DLD1 (cell line): ENCODE data around the gene GINS2.

Source experiments
- in situ Hi-C: cut with HindIII; loops from 2 replicates; pipeline ENCODE4 v1.10.0; 2017; ENCODE audit warnings: low sequenced_read_pairs

The GINS2 gene

DNA sequence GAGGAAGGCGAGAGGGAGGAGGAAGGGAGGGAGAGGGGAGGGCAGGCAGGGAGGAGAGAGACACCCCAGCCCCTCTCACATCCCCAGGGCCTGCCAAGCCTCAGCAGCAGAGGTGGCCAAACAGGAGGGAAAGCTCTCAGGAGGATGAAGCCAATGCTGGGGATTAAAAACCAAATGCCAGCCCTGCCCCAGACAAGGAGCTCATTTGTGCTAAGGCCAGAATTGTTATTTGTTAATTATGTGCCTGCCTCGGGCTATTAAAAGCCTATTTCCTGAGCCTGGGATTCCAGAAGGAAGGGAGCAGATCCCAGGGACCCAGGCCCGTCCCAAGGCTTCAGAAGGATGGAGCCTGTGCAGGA is 27.9 kb upstream of the GINS2 start:
- in situ Hi-C loops, result no loop called here

DNA sequence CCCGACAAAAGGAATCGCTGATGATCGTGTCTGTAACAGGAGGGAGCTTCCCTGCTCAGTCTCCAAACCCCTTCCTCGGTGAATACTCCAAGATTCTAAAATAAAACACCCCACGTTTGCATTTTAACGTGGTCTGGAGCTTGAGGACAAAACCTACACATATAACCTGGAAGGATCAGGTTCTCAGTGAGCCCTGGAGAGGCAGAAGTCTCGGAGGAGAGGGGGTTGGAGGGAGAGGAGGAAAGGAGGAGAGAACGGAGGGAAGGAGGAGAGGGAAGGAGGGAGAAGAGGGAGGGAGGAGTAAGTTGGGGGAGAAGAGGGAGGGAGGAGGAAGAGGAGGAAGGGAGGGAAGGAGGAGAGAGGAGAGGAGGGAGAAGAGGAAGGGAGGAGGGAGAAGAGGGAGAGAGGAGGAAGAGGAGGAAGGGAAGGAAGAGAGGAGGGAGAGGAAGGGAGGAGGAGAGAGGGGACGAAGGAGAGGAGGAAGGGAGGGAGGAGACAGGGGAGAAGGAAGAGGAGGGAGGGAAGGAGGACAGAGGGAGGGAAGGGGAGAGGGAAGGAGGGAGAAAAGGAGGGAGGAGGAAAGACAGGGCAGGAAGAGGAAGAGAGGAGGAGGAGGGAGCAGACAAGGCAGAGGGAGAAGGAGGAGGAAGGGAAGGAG is 27.4 kb upstream of the GINS2 start:
- in situ Hi-C loops, result no loop called here

DNA sequence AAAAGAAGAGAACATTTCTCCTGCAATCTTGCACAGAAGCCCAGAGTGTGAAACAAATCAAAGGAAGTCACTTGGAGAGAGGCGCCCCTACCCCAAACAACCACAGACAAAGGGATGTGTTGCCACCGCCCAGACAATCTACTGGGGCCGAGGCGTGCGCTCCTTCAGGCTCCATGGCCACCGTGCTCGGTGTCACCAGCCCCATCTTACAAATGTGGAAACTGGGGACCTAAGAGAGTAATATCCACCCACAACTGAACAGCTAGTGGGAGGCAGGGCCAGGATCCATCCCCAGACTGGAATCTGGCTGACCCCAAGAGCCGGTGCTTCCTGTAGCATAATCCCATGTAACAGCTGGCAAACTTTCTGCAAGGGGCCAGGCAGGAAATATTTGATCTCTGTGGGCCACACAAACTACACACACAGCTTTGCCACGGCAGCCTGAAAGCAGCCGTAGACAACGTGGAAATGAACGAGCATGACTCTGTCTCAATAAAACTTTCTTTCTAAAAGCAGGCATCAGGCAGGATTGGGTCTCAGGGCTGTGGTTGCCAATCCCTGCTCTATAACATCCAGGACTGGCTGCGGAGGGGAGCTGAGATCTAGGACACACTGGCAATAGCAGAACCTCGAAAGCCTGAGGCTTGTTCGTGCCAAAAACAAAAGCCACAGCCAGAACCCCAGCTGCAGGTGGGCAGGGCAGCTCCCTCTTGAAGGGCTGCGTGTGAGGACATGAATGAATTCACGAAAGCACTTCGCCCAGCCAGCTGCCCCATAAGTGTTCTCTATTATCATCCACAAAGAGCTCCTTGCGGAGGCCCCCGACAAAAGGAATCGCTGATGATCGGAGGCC is 26.6 kb upstream of the GINS2 start:
- in situ Hi-C loops, result no loop called here

DNA sequence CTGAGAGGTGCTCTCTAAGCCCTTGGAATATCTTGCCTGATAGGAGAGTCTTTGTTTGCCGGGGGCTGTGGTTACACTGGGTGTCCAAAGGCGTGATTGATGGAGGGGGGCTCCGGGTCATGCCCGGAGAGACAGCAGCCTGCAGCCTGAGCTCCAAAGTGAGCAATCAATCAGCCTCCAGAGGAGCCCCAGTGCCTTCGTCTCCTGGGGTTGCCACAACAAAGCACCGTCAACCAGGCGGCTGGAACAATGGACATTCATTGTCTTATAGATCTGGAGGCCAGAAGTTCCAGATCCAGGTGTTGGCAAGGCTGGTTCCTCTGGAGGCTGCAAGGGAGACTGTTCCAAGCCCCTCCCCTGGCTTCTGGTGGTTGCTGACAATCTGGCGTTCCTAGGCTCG is 24.0 kb upstream of the GINS2 start:
- in situ Hi-C loops, result no loop called here

DNA sequence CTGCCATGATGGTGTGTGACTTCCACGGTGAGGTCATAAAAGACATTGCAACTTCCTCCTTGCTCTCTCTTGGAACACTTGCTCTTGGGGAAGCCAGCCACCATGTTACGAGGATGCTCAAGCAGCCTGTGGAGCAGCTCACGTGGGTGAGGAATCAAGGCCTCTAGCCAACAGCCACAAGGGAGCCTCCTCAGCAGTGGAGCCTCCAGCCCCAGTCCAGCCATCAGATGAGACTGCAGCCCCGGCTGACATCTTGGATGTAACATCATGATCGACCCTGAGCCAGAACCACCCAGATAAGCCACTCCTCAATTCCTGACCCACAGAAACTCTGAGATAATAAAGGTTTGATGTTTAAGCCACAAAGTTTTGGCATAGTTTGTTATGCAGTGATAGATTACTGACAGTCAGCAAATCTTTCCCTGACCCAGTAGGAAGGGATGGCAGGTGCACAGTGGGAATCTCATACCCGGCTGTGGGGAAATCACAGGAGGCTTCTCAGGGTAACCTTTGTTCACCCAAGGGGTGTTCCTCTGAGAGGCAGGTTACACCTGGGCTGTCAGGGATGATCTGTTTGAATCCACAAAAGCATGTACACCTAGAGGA is 23.3 kb upstream of the GINS2 start:
- in situ Hi-C loops, result no loop called here

DNA sequence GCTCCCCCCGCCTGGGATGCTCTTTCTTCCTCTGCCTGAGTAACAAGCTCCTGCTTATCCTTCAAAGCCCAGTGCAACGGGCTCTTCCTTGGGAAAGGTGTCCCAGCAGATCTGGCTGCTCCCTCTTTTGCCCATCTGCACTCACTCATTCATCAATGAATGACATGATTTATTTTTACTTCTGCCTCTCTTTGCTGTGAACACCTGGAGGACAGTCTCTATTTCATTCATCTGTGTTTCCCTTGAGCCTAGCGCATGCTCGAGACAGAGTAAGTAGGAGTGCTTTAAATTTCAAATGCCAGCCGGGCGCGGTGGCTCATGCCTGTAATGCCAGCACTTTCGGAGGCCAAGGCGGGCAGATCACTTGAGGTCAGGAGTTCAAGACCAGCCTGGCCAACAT is 22.0 kb upstream of the GINS2 start:
- in situ Hi-C loops, result no loop called here

DNA sequence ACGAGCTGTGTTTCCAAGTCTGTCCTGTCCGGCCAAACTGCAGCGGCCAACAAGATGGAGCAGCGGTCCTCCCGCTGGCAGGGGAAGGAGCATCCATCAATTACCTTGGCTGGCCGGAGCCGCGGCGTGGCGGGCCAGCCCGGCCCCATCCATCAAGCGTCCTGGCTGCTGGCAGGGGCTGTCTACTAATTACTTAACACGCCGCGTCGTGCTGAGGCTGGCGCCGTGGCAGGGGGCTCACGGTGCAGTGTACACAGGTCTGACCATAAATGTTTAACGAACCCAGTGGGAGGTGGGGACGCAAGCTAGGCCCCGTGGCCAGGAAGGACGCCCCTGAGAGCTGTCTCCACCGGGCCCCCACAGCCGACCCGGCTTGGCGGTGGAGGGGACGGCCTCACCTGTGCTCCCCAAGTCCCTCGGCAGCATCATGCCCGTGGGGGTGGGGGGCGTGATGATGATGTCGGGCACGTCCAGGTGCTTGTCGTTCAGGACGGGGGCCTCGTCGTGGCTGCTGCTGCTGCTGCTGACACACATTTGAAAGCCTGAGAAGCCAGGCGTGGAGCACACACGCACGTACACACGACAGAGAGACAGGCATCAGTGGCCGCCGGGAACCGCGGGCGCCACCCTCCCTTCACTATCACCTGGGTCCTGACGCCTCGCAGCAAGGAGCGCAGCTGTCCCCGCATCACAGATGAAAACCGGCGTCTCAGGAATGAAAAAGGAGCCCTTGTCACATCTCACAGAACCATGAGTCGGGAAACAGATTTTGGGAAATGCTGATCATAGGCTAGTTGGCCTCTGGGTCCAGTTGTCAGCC is 21.2 kb upstream of the GINS2 start:
- in situ Hi-C loops, result no loop called here

DNA sequence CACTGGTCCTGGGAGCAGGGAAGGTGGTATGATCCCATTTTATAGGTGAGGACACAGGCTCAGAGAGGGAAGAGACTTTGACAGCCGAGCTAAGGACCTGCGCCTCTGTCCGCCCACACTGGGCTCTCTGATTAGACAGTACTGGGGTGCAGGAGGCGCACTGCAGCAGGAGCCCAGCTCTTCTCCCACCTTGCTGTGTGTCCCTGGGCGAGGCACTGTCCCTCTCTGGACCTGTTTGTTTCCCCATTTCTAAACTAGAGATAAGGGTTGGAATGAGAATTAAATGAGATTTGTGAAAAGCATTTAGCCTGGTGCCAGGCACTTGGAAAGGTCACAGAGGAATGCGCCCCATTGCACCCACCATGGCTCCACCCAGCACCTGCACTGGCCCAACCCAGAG is 19.6 kb upstream of the GINS2 start:
- in situ Hi-C loops, result no loop called here

DNA sequence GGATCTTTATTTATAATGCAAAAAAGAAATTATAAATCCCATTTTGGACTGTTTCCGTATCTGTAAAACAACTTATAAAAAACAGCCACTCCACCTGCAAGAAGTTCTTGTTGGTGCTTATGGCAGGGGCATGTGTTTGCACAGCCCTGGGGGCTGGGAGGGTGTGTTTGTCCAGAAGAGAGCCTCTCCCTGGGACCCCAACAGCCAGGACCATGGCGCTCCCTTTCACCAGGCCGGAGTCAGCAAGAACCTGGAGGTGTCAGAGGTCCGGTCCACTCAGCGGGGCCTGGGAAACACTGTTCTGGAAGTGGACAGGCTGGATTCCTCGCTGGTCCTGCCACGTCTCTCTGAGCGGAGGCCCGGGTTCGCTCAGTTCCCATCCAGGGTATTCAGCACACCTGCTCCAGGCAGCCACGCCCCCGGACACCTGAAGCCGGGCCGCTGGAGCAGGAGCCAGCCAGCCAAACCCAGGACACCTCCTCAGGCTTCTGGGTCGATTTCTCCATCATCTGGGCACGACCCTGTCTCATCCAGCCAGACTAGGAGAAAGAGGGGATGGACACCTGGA is 18.9 kb upstream of the GINS2 start:
- in situ Hi-C loops, result no loop called here

DNA sequence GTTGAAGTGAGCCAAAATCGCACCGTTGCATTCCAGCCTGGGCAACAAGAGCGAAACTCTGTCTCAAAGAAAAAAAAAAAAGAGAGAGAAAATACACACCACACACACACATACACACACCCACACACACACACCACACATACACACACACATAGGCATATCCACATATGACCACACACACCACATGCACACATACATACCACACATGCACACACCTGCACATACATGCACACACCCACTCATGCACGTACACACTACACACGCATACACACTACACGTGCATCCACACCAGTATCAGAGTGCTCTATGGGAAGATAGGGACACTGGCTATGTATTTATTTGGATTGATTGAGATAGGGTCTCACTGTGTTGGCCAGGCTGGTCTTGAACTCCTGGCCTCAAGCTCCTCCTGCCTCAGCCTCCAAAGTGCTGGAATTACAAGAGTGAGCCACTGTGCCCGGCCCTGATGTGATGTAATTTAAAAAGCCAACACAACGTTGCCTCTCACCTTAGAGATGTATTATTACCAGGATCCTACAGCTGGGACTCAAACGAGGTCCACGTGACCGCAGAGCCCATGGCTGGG is 17.8 kb upstream of the GINS2 start:
- in situ Hi-C loops, result no loop called here

DNA sequence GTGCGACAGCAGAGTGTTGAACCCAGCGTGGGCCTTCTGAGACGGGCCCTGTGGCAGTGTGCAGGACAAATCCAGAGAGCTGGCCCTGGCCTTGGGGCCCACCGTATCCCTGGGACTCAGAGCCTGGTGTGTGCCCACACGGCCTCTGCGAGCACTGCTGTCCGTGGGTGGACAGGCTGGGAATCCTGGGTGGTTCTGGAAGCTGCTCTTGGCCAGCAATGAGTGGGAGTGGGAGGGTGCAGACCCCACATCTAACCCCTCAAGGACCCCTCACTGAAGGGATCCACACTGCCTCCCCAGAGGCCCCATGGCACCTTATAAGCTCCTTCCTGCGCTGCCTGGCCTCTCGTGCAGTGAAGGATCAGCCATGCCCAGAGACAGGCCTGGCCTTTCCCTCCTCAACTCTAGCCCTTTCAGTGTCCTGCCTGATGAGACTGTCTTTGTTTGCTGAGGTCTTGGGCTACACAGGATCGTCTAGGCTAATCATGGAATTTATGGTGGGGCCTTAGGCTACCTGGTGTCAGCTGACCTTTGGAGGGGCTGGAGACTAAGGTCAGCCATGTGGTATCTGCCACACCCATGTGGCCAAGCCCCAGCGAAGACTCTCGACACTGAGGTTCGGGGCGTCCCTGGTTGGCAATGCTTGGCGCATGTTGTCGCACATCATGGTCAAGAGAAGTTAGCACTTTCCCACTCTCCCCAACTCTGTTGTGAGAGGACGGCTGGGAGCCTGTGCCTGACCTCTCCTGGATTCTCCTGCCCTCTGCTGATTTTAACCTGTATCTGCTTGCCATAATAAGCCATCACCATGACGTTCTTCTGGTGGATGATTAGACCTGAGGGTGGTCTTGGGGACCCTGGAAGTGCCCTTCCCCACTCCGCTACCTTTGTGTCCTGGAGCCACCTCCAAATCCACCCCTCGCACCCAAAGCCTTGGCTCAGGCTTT is 16.4 kb upstream of the GINS2 start:
- in situ Hi-C loops, result no loop called here

DNA sequence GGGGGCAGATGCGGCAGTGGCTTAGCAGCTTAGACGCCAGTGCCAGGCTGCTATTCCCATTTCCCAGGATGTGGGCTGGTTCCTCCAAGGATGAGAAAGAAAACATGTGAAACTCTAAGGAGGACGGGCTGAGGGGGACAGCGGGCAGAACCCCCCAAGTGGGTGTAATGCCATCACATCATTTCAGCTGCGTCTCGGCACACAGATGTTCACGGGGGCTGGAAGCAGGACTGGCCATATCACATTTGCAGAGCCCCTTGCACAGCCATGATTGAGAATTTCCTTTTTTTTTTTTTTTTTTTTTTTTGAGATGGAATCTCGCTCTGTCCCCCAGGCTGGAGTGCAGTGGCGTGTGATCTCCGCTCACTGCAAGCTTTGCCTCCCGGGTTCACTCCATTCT is 15.3 kb upstream of the GINS2 start:
- in situ Hi-C loops, result no loop called here

DNA sequence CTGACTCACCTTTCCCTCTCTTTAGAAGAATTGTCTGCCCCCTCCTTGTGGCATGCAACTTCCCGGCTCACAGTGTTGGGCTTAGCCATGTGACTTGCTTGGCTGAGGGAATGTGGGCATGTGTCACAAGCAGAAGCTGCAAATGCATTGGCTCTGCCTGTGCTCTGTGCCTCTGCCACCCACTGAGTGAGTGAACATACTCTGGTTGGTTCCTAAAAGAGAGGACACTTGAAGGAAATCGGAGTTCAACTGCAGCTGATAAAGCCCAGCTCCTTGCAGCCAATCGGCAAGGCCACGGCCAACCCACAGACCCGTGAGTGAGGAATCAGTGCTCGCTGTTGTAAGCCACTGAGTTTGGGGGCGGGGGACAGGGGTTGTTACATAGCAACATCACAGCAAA is 10.9 kb upstream of the GINS2 start:
- in situ Hi-C loops, result no loop called here

DNA sequence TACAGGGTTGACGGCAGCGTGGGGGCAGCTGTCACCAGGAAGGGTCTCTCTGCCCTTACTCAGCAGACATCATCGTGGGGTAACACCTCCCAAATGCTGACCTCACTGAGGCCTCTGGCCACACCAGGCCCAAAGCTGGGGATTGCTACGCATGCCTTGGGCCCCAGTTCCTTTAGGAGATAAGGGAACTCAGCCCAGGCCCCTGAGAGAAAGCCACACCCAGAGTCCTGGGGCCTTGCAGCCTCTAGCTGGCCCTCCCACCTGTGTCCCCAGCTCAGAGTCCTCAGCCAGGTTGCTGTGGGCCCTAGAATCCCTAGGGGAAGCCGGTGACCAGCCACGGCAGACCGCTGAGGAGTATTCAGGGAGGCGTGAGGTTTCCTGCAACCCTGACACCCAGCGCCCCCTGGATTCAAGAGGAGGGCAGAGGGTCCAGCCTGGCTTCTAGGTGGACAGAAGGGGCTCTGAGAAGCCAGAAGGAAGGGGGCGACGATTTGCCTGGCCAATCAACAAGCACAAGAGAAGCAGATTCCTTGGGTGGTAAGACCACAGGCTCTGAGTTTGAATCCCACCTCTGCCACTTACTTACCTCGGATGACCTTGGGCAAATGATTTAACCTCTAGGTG is 10.3 kb upstream of the GINS2 start:
- in situ Hi-C loops, result no loop called here

DNA sequence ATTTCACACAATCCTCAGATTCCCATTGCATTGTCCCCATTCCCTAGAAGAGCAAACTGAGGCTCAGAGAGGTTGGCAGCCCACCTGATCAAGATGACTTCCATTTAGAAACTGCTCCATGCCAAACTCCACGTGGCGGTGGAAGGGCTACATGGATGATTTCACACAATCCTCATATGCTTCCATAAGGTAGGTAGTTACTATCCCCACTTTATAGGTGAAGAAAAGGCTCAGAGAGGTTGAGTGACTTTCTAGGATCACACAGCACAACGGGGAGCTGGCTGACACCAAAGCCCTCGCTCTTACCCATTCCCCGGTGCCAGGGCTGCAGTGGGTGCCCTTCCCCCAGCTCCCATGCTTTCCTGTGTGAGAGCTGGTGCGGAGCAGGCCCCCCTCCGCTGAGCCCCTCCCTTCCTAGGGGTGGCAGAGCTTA is 9.7 kb upstream of the GINS2 start:
- in situ Hi-C loops, result no loop called here

DNA sequence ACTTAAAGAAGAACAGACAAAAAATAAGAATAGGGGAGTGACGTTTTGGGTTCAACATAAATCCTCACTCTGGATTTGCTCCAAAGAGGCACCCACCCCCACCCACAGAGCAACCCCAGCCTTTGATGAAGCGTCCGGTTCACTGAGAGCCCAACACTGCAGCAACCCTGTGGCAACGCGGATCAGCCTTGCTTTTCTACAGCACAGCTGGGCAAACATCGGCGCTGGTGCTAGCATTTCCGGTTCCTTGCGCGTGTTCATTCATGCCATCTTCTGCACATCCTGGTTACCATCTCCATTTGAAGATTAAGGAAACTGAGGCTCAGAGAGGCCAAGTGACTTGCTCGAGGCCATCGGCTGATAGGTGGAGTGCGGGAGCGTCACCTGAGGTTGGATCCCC is 8.7 kb upstream of the GINS2 start:
- in situ Hi-C loops, result no loop called here

DNA sequence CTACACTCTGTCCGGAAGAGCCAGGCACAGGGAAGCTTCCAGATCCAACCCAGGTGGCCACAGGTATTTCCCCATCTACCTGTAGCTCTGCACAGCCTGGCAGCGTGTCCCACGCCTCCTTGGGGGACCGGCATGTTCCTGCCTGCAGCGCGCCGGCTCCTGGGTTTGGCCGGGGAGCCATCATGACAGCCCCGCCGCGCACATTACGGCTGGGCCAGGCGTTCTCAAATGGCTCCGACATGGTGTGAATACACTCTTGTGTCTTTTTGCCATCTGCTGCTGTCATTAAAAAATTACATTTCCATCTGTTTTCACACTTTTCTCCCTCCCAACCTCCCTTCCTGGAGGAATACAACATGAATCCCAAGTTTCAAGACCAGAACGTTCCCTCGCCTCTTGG is 8.0 kb upstream of the GINS2 start:
- in situ Hi-C loops, result no loop called here

DNA sequence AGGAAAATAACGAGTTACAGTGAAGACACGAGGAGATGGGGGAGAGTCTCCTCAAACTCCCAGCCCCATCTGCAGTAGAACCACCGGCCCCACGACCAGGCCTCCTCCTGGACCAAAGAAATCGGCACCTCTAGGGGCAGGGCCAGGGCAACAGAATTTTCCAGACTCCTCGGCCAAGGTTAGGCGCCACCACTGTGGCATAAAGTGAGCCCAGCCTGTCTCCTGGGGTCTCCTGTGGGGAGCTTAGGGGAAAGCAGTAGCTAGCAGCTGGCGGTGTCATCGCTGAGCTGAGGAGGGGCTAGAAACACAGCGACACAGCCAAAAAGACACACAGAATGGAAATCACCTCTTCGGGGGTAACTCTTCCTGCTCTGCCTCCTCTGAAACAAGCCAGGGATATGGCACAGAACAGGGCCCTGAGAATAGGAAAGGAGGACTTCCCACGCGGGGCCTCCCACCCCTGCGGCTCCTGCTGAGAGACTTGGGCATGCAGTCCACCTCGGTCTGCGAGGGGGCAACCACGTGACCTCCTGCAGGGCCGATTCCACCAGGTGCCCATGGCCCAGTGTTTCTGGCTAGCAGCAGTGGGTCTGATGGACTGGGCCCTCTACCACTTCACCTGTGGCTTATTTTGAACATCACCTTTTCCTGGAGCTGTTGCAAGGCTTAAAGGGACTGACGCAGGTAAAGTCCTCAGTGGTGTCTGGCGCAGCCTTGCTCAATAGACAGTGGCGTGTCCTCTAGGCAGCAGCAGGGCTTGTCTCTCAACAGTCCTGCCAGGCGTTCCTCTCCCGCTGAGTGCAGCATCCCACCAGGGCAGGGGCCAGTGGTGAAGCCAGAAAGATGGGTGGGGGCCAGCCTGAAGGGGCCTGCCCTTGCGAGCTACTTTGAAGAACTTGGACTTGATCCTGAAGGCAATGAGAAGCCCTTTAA is 6.7 kb upstream of the GINS2 start:
- in situ Hi-C loops, result no loop called here
